ENCODE measurements around the gene SELENON.
A peak's percentile ranks its signal among the peaks of the same experiment; 100 is the strongest.

SELENON gene

GRCh38 chr1:25844536-25845337, 44.7 kb downstream of the SELENON start:
- H3K4me3 ChIP-seq (ENCODE audit: low read depth, low read length) = no peak overlapping the region
- no peak for TF ChIP-seq CTCF (IDR thresholded peaks at IDR 0.05; ENCODE audit: borderline replicate concordance, insufficient read depth, low read depth, low read length)

- no peak overlapping the region for H3K4me3 ChIP-seq (ENCODE audit: low read depth, low read length)
- no peak for TF ChIP-seq CTCF (IDR thresholded peaks at IDR 0.05; ENCODE audit: borderline replicate concordance, insufficient read depth, low read depth, low read length)
Observed at GRCh38 chr1:25845664-25846063, 45.7 kb downstream of the SELENON start.

- no peak for TF ChIP-seq CTCF (IDR thresholded peaks at IDR 0.05; ENCODE audit: borderline replicate concordance, insufficient read depth, low read depth, low read length)
- H3K4me3 ChIP-seq (ENCODE audit: low read depth, low read length) = no peak overlapping the region
Observed at GRCh38 chr1:25847929-25848328, 47.9 kb downstream of the SELENON start.

- no peak for TF ChIP-seq CTCF (IDR thresholded peaks at IDR 0.05; ENCODE audit: borderline replicate concordance, insufficient read depth, low read depth, low read length)
- H3K4me3 ChIP-seq (ENCODE audit: low read depth, low read length) = no peak overlapping the region
Observed at GRCh38 chr1:25848531-25848930, 48.5 kb downstream of the SELENON start.

DNA sequence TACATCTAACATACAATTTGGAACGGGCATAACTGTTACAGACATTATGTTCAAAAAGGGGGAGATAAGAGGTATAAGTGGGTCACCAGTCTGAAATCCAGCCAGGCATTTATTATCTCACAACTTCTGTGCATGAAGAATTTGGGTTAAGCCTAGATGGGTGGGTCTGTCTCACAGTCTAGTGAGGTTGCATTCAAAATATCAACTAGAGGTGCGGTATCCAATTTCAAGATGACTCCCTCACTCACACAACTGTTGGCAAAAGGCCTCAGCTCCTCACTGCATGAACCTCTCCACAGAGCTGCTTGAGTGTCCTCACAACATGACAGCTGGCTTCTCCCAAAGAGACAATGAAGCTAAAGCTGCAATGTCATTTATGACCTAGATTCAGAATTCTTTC, 54.6 kb downstream of the SELENON start:
- no peak for TF ChIP-seq CTCF (IDR thresholded peaks at IDR 0.05; ENCODE audit: borderline replicate concordance, insufficient read depth, low read depth, low read length)
- no peak overlapping the region for H3K4me3 ChIP-seq (ENCODE audit: low read depth, low read length)

DNA sequence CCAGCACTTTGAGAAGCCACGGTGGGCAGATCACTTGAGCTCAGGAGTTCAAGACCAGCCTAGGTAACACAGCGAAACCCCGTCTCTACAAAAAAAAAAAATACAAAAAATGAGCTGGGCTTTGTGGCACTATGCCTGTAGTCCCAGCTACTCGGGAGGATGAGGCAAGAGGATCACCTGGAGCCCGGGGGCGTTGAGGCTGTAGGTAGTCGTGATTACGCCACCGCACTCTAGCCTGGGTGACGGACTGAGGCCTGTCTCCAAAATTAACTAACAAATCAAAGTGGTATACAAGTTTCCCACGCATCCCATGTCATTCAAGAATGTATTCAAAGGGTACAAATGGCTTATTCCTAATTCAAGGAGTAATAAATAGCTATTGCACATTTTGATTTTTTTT, 56.9 kb downstream of the SELENON start:
- no peak for TF ChIP-seq CTCF (IDR thresholded peaks at IDR 0.05; ENCODE audit: borderline replicate concordance, insufficient read depth, low read depth, low read length)
- no peak overlapping the region for H3K4me3 ChIP-seq (ENCODE audit: low read depth, low read length)

GRCh38 chr1:25858494-25858893, 58.5 kb downstream of the SELENON start:
- peak overlapping the region; percentile 91 for H3K4me3 ChIP-seq (ENCODE audit: low read depth, low read length)
- no peak for TF ChIP-seq CTCF (IDR thresholded peaks at IDR 0.05; ENCODE audit: borderline replicate concordance, insufficient read depth, low read depth, low read length)
